NCI-H146 treated with DMSO at 0.1 percent for 48 hours (cell line): ENCODE measurements around the gene TENT5C.
A peak's percentile ranks its signal among the peaks of the same experiment; 100 is the strongest.

Source experiments
- DNase-seq: peaks from one replicate; lab custom pipeline; 2025; ENCODE audit not compliant: unreplicated experiment; lab: John Stamatoyannopoulos, UW

Gene TENT5C

GRCh38 chr1:117572546-117572945, 33.3 kb upstream of the TENT5C start:
- DNase-seq: no peak

- no peak for DNase-seq
Measured at GRCh38 chr1:117573386-117574023, 32.3 kb upstream of the TENT5C start.

- DNase-seq: peak; percentile 92
Measured at GRCh38 chr1:117574161-117574835, 31.6 kb upstream of the TENT5C start.

GRCh38 chr1:117575586-117576225, 30.1 kb upstream of the TENT5C start:
- DNase-seq: no peak

GRCh38 chr1:117576236-117576635, 29.6 kb upstream of the TENT5C start:
- DNase-seq: no peak

GRCh38 chr1:117577191-117577885, 28.5 kb upstream of the TENT5C start:
- no peak for DNase-seq

GRCh38 chr1:117578466-117578865, 27.4 kb upstream of the TENT5C start:
- no peak for DNase-seq

GRCh38 chr1:117579221-117579906, 26.5 kb upstream of the TENT5C start:
- DNase-seq: no peak

GRCh38 chr1:117580436-117580835, 25.4 kb upstream of the TENT5C start:
- DNase-seq: no peak

GRCh38 chr1:117580882-117581281, 25.0 kb upstream of the TENT5C start:
- no peak for DNase-seq

GRCh38 chr1:117581391-117581943, 24.4 kb upstream of the TENT5C start:
- no peak for DNase-seq

GRCh38 chr1:117582451-117582850, 23.4 kb upstream of the TENT5C start:
- DNase-seq: no peak

GRCh38 chr1:117583247-117583646, 22.6 kb upstream of the TENT5C start:
- no peak for DNase-seq

- no peak for DNase-seq
Measured at GRCh38 chr1:117584181-117584580, 21.7 kb upstream of the TENT5C start.

GRCh38 chr1:117585086-117585485, 20.8 kb upstream of the TENT5C start:
- no peak for DNase-seq

- DNase-seq: no peak
Measured at GRCh38 chr1:117586337-117586736, 19.5 kb upstream of the TENT5C start.

GRCh38 chr1:117586747-117587498, 18.9 kb upstream of the TENT5C start:
- no peak for DNase-seq

GRCh38 chr1:117587499-117588356, 18.1 kb upstream of the TENT5C start:
- DNase-seq: no peak

- no peak for DNase-seq
Measured at GRCh38 chr1:117589544-117589943, 16.3 kb upstream of the TENT5C start.
